ENCODE results near the gene AGAP1. TPM values are rescaled to one million over a fixed set of nuclear protein-coding genes. Genes with fewer than 3 reads are reported as not detected.

Gene AGAP1
- total RNA-seq, 1 donor from 2014 or later, result 46.3 TPM

GRCh38 chr2:235824331-235824730 is 330.5 kb downstream of the AGAP1 start:
- no peak overlapping the region for H3K27ac Mint-ChIP-seq
- DNase-seq (ENCODE audit: extremely low spot score, unreplicated experiment), result no peak
- H3K4me1 Mint-ChIP-seq (ENCODE audit: unreplicated experiment), result peaks cover 8% of the 10 kb centered on the region

GRCh38 chr2:235825946-235826345 is 332.1 kb downstream of the AGAP1 start:
- Mint-ChIP-seq H3K36me3 (peaks cover 24% of the 10 kb centered on the region), H3K9me3 (no peaks in the 10 kb centered on the region), H3K27me3 (no peaks in the 10 kb centered on the region), H3K4me3 (no peak overlapping the region), H3K27ac (no peak overlapping the region), H3K4me1 (ENCODE audit: unreplicated experiment) (peaks cover 8% of the 10 kb centered on the region)
- no peak for DNase-seq (ENCODE audit: extremely low spot score, unreplicated experiment)
- no peak for TF ChIP-seq CTCF (conservative IDR thresholded peaks at IDR 0.05)

More at GRCh38 chr2:235824331-235824730, 330.5 kb downstream of the AGAP1 start:
- no peaks in the 10 kb centered on the region for H3K9me3 Mint-ChIP-seq
- H3K36me3 Mint-ChIP-seq, result peaks cover 28% of the 10 kb centered on the region
- TF ChIP-seq CTCF (conservative IDR thresholded peaks at IDR 0.05), result no peak
- no peaks in the 10 kb centered on the region for H3K27me3 Mint-ChIP-seq
- no peak overlapping the region for H3K4me3 Mint-ChIP-seq

- Mint-ChIP-seq H3K27me3 (no peaks in the 10 kb centered on the region), H3K27ac (peak overlapping the region; percentile 86), H3K36me3 (peaks cover 22% of the 10 kb centered on the region), H3K4me1 (ENCODE audit: unreplicated experiment) (peaks cover 8% of the 10 kb centered on the region), H3K4me3 (no peak overlapping the region), H3K9me3 (no peaks in the 10 kb centered on the region)
- no peak for DNase-seq (ENCODE audit: extremely low spot score, unreplicated experiment)
- TF ChIP-seq CTCF (conservative IDR thresholded peaks at IDR 0.05), result no peak
These were observed 333.0 kb downstream of the AGAP1 start for GRCh38 chr2:235826826-235827225.

- TF ChIP-seq CTCF (conservative IDR thresholded peaks at IDR 0.05), result no peak
- peaks cover 8% of the 10 kb centered on the region for H3K4me1 Mint-ChIP-seq (ENCODE audit: unreplicated experiment)
- H3K9me3 Mint-ChIP-seq, result no peaks in the 10 kb centered on the region
- H3K27ac Mint-ChIP-seq, result peak overlapping the region; percentile 86
- H3K27me3 Mint-ChIP-seq, result no peaks in the 10 kb centered on the region
- DNase-seq (ENCODE audit: extremely low spot score, unreplicated experiment), result no peak
- H3K4me3 Mint-ChIP-seq, result no peak overlapping the region
- peaks cover 16% of the 10 kb centered on the region for H3K36me3 Mint-ChIP-seq
These were observed 333.7 kb downstream of the AGAP1 start for GRCh38 chr2:235827585-235827992.

GRCh38 chr2:235829726-235830125 is 335.9 kb downstream of the AGAP1 start:
- no peak overlapping the region for H3K27ac Mint-ChIP-seq
- no peak for TF ChIP-seq CTCF (conservative IDR thresholded peaks at IDR 0.05)
- H3K36me3 Mint-ChIP-seq, result peaks cover 11% of the 10 kb centered on the region

GRCh38 chr2:235831755-235832154 is 337.9 kb downstream of the AGAP1 start:
- no peak for TF ChIP-seq CTCF (conservative IDR thresholded peaks at IDR 0.05)
- DNase-seq (ENCODE audit: extremely low spot score, unreplicated experiment), result no peak
- Mint-ChIP-seq H3K27me3 (no peaks in the 10 kb centered on the region), H3K4me1 (ENCODE audit: unreplicated experiment) (peaks cover 24% of the 10 kb centered on the region), H3K4me3 (no peak overlapping the region), H3K27ac (no peak overlapping the region), H3K36me3 (peaks cover 15% of the 10 kb centered on the region), H3K9me3 (no peaks in the 10 kb centered on the region)

More at GRCh38 chr2:235829726-235830125, 335.9 kb downstream of the AGAP1 start:
- DNase-seq (ENCODE audit: extremely low spot score, unreplicated experiment), result no peak
- Mint-ChIP-seq H3K4me1 (ENCODE audit: unreplicated experiment) (peaks cover 8% of the 10 kb centered on the region), H3K9me3 (no peaks in the 10 kb centered on the region), H3K4me3 (no peak overlapping the region), H3K27me3 (no peaks in the 10 kb centered on the region)

Data from type B pancreatic cell (in vitro differentiated cells).